Heart left ventricle (tissue), 16 donors: ENCODE measurements around the gene RABEP1. TPM values are rescaled to one million over a fixed set of nuclear protein-coding genes. Genes with fewer than 3 reads are reported as not detected.

Experiments
- ATAC-seq, 4 donors: fragments of 200-7000 bp; cut with Tn5 transposase; one replicate each; pipeline ENCODE4 v1.9.1; 2020 to 2022; ENCODE audit warnings: moderate library complexity in 4 of 4, mild to moderate bottlenecking in 3 of 4, moderate number of reproducible peaks in 1 of 4
- DNase-seq, 5 donors: peaks; one replicate each; pipeline ENCODE4 v3.0.0-alpha.2; 2020
- H3K27ac ChIP-seq, 12 donors: fragments of 200-600 bp; sonication (generic) in 4 of 12; one replicate each; pipeline versions ENCODE4 v1.5.0 to v1.8.0; 2016 to 2022; ENCODE audit warnings: mild to moderate bottlenecking in 2 of 12
- H3K27me3 ChIP-seq, 9 donors: fragments of 200-600 bp; sonication (generic) in 2 of 9; one replicate each; pipeline versions ENCODE4 v1.5.1 to v1.8.0; 2016 to 2022; ENCODE audit warnings: mild to moderate bottlenecking in 3 of 9
- H3K36me3 ChIP-seq, 9 donors: fragments of 200-600 bp; sonication (generic) in 2 of 9; one replicate each; pipeline versions ENCODE4 v1.5.0 to v1.8.0; 2018 to 2022; ENCODE audit warnings: mild to moderate bottlenecking in 2 of 9
- H3K4me1 ChIP-seq, 12 donors: fragments of 200-600 bp; sonication (generic) in 4 of 12; one replicate each; pipeline versions ENCODE4 v1.5.0 to v1.8.0; 2016 to 2022; ENCODE audit warnings: mild to moderate bottlenecking in 3 of 12
- H3K4me3 ChIP-seq, 12 donors: fragments of 200-600 bp; sonication (generic) in 4 of 12; one replicate each; pipeline versions ENCODE4 v1.5.0 to v1.8.0; 2017 to 2022; ENCODE audit warnings: mild to moderate bottlenecking in 9 of 12, moderate library complexity in 4 of 12
- H3K9me3 ChIP-seq, 12 donors: fragments of 200-600 bp; sonication (generic) in 4 of 12; one replicate each; pipeline versions ENCODE4 v1.5.0 to v1.8.0; 2016 to 2022; ENCODE audit warnings: mild to moderate bottlenecking in 1 of 12
- POLR2A ChIP-seq, 2 donors: fragments of 450-650 bp; IDR thresholded peaks; one replicate each; pipeline ENCODE4 v1.6.1; 2017; ENCODE audit warnings: antibody characterized with exemption in 2 of 2, mild to moderate bottlenecking in 2 of 2, moderate library complexity in 2 of 2
- WGBS, 4 donors: extraction: QIAGEN DNeasy Blood & Tissue Kit in 2 of 4; methylation state at CpG; one replicate each; pipeline versions ENCODE4 v1.1.5 to v1.1.7; 2013 to 2018; 5-methylcytosine and 5-hydroxymethylcytosine counted together
- intact Hi-C, 10 donors: fragments of 100-400 bp; cut with DNase I; formaldehyde crosslinking; loops; one replicate each; pipeline versions ENCODE4 v1.11.1 to v1.14.2; 2022
- polyA plus RNA-seq, 2 donors: library from polyadenylated mRNA; stranded (reverse); fragments of 200-250 nt; gene quantifications; one replicate each; pipeline ENCODE4 v1.2.3, GENCODE V29; 2013
- total RNA-seq, 9 donors: library from RNA; depleted of rRNA in 2 of 9; stranded (reverse); fragments of >200 nt in 2 of 9; fragmentation: NEBNext Ultra II Directional in 3 of 9; extraction: Animal tissue kit (Norgen Biotek cat#: 25700) in 3 of 9; gene quantifications; one replicate each; pipeline versions ENCODE4 v1.1.0 to v1.2.4, GENCODE V29; 2016 to 2023
- TF ChIP-seq, protein P1 (sequence below), 12 donors: fragments of 200-600 bp; sonication (generic) in 4 of 12; IDR thresholded peaks; one replicate each; pipeline versions ENCODE4 v1.5.0 to v1.8.0; 2018 to 2022; ENCODE audit warnings: antibody characterized with exemption in 12 of 12, mild to moderate bottlenecking in 5 of 12
- donor health status: ischemic (EF 13 %, LVEDD 7.1; RV severe dilation, severe dysfunction).
- donor health status: healthy with polysubstance abuse.
- donor health status: DM: no; HTN: yes; CAD: no.
- donor health status: DM: no; HTN: no; CAD: no.
- donor health status: ischemic (EF 25% LVEDD 6.9; RV normal size, moderate dysfunction).
- donor health status: ischemic (EF 25% LVEDD 5.7; RV mildly dilated, moderate dysfunction).
- donor health status: healthy.
- donor health status: DM: yes; HTN: yes; CAD: no.
- donor health status: ischemic (EF 35%, LVEDD 5.7; RV mildly dilated, moderate dysfunction).
- donor health status: nonischemic (EF 11% LVEDD 7.7; RV severe dilation, severe dysfunction).
- donor health status: DM: yes; HTN: yes; CAD: no.
- donor health status: PGD.
- donor health status: ischemic (EF 29% LVEDD 5.4; RV normal size, mild dysfunction).
- donor health status: nonischemic (EF 23%, LVEDD 6.1; RV moderate dilation, normal function).

RABEP1 gene
- total and polyA plus RNA-seq, 11 donors = 23.5 to 70.4 (median 52.0) TPM

GRCh38 chr17:5304636-5305035 is 22.6 kb downstream of the RABEP1 start:
- Histone ChIP-seq H3K27me3 (no peaks in the 10 kb centered on the region), H3K4me1 (peaks cover 0 to 44% (median 3%) of the 10 kb centered on the region in 12 donors), H3K4me3 (no peak overlapping the region), H3K27ac (no peak overlapping the region), H3K9me3 (no peaks in the 10 kb centered on the region), H3K36me3 (peaks cover 0 to 16% (median 3%) of the 10 kb centered on the region in 9 donors)
- 93 to 100% (median 98%) methylated on average over 1 of the region's 1 CpG for WGBS, 4 donors
- intact Hi-C loops = no loop called here
- ATAC-seq (no peak), DNase-seq (no peak)
- TF ChIP-seq POLR2A (IDR thresholded peaks at IDR 0.05) = no peak
- TF ChIP-seq, protein P1, sequence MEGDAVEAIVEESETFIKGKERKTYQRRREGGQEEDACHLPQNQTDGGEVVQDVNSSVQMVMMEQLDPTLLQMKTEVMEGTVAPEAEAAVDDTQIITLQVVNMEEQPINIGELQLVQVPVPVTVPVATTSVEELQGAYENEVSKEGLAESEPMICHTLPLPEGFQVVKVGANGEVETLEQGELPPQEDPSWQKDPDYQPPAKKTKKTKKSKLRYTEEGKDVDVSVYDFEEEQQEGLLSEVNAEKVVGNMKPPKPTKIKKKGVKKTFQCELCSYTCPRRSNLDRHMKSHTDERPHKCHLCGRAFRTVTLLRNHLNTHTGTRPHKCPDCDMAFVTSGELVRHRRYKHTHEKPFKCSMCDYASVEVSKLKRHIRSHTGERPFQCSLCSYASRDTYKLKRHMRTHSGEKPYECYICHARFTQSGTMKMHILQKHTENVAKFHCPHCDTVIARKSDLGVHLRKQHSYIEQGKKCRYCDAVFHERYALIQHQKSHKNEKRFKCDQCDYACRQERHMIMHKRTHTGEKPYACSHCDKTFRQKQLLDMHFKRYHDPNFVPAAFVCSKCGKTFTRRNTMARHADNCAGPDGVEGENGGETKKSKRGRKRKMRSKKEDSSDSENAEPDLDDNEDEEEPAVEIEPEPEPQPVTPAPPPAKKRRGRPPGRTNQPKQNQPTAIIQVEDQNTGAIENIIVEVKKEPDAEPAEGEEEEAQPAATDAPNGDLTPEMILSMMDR (IDR thresholded peaks at IDR 0.05) = no peak

GRCh38 chr17:5309851-5310250 is 27.8 kb downstream of the RABEP1 start:
- H3K9me3 ChIP-seq = no peaks in the 10 kb centered on the region
- intact Hi-C loops = no loop called here
- no peak overlapping the region for H3K4me3 ChIP-seq
- no peak overlapping the region for H3K27ac ChIP-seq
- TF ChIP-seq POLR2A (IDR thresholded peaks at IDR 0.05) = no peak
- TF ChIP-seq, protein P1 (IDR thresholded peaks at IDR 0.05) = no peak
- peaks cover 0 to 32% (median 0%) of the 10 kb centered on the region in 12 donors for H3K4me1 ChIP-seq
- no peak for ATAC-seq
- no peaks in the 10 kb centered on the region for H3K27me3 ChIP-seq
- DNase-seq = no peak
- peaks cover 0 to 53% (median 37%) of the 10 kb centered on the region in 9 donors for H3K36me3 ChIP-seq

- 94 to 97% (median 95%) methylated on average over 4 of the region's 4 CpGs for WGBS, 4 donors
- intact Hi-C loops = no loop called here
Observed at GRCh38 chr17:5325851-5326250, 43.8 kb downstream of the RABEP1 start.

GRCh38 chr17:5329784-5330557 is 47.9 kb downstream of the RABEP1 start:
- ATAC-seq = no peak

More at GRCh38 chr17:5325851-5326250, 43.8 kb downstream of the RABEP1 start:
- Histone ChIP-seq H3K4me1 (no peaks in the 10 kb centered on the region), H3K4me3 (no peak overlapping the region), H3K9me3 (peaks cover 0 to 11% (median 0%) of the 10 kb centered on the region in 12 donors), H3K27ac (no peak overlapping the region), H3K36me3 (peaks cover 0 to 4% (median 0%) of the 10 kb centered on the region in 9 donors), H3K27me3 (no peaks in the 10 kb centered on the region)
- ATAC-seq = no peak
- no peak for TF ChIP-seq POLR2A (IDR thresholded peaks at IDR 0.05)
- TF ChIP-seq, protein P1 (IDR thresholded peaks at IDR 0.05) = no peak
- DNase-seq = no peak

More at GRCh38 chr17:5329784-5330557, 47.9 kb downstream of the RABEP1 start:
- no peak for DNase-seq
- H3K9me3 ChIP-seq = no peaks in the 10 kb centered on the region
- no peak overlapping the region for H3K27ac ChIP-seq
- peaks cover 0 to 38% (median 30%) of the 10 kb centered on the region in 9 donors for H3K36me3 ChIP-seq
- TF ChIP-seq POLR2A (IDR thresholded peaks at IDR 0.05) = no peak
- TF ChIP-seq, protein P1 (IDR thresholded peaks at IDR 0.05) = no peak
- WGBS, 4 donors = 66 to 76% (median 73%) methylated on average over 2 of the region's 2 CpGs
- intact Hi-C loops = no loop called here
- no peaks in the 10 kb centered on the region for H3K27me3 ChIP-seq
- H3K4me3 ChIP-seq = no peak overlapping the region
- no peaks in the 10 kb centered on the region for H3K4me1 ChIP-seq
